NCI-H1048 (cell line): ENCODE data around the gene GNG5.
"Not testable (repeated sequence)": the region's sequence is repeated elsewhere in the genome, so short reads cannot be mapped to it uniquely, and the experiment has no call there.

ENCODE experiments used
- DNase-seq: peaks from one replicate; lab custom pipeline; 2025; lab: John Stamatoyannopoulos, UW

GNG5 gene

GRCh38 chr1:84488107-84488506, 18.3 kb downstream of the GNG5 start:
- no peak for DNase-seq

DNA sequence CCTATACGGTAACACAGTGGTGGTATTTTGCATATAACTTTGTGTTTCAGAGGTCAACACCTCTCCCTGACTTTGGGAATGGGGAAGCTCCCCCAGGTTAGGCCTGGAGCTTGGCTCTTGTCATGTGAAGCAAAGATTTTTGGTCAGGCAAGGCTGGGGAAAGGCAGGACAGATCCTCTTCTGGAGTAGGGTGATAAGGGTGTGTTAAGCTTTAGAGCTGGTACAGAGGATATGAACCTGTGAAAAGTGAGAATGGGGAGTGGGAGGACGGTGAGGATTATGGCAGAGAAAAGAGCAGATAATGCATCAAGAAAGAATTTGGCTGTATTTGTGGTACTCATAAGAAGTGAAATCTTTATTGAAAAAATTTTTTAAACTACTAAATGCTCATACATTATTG, 25.1 kb downstream of the GNG5 start:
- DNase-seq: no peak

DNA sequence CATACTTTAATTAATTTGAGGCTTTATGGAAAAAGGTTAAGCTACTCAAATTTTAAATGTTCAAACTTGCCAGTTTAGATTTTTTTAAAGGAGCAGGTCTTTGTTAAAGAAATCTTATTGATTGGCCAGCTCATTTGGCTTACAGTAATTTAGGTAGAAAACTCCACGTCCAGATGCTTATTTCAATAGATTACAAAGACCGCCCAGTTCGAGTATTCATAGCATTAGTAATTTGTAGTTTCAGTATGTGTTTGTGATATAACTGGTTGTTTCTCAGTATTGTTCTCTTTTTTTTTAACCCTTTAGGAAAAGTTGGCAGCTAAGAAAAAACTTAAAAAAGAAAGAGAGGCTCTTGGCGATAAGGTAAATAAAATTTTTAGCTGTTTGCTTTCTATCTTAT, 25.7 kb downstream of the GNG5 start:
- no peak for DNase-seq

GRCh38 chr1:84479998-84480397, 26.4 kb downstream of the GNG5 start:
- no peak for DNase-seq

DNA sequence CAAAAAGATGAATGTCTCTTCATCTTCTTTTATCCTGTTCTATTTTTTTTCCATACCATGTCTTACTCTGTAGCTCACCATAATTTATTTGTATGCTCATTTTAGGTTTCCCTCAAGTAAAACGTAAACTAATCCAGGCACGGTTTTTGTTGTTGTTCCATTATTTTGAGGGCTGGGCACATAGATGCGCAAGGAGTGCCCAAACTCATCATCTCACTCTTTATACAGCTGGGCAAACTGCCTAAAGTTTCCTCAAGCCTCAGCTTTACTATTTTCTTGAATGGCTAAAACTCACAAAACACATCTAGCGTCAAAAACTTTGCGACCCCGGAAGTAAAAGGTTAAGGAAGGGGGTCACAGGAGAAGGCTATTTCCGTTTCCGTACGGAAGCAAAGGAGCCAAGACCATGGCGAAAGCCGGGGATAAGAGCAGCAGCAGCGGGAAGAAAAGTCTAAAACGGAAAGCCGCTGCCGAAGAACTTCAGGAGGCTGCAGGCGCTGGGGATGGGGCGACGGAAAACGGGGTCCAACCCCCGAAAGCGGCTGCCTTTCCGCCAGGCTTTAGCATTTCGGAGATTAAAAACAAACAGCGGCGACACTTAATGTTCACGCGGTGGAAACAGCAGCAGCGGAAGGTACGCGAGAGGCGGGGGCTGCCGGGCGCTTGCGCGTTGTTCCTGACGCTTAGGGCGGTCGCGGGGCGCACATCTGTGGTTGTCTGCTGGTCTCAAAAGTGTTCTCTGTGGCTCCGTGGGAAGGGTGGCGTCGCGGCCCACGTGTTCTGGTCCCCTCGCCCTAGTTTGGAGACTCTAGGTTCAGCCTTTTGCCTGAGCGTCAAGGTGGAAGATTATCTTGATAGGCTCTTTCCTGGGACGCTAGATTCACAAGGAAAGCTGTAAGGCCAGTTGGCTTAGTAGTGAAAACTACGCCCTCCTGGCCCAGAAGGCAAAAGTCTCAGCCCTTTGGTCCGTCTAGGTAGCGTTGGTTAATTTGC, 27.2 kb downstream of the GNG5 start, which contains the start of gene RPF1:
TSS of gene RPF1 (plus strand) at position 391 of the 993 bp plus-strand sequence. CDS start at position 407, 16 bp downstream.
- peak; percentile 65 for DNase-seq

GRCh38 chr1:84476225-84476624, 30.2 kb downstream of the GNG5 start:
- DNase-seq: no peak

DNA sequence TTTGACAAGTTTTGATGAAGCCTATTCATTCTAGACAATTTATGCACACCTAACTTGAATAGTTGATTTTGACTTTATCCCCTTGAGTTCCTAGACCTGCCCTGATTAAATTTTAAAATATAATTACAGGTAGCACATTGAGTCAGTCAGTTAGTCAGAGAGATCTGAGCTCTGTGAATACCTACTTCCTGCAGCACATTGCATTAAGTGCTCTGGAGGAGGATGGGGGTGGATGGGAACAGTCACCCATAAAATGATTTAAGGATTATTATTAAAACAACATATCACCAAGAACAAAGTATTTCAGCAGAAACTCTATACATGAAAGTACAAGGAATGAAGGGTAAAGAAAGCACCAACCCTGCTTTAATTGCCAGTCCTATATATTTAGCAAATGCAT, 39.1 kb downstream of the GNG5 start:
- no peak for DNase-seq

DNA sequence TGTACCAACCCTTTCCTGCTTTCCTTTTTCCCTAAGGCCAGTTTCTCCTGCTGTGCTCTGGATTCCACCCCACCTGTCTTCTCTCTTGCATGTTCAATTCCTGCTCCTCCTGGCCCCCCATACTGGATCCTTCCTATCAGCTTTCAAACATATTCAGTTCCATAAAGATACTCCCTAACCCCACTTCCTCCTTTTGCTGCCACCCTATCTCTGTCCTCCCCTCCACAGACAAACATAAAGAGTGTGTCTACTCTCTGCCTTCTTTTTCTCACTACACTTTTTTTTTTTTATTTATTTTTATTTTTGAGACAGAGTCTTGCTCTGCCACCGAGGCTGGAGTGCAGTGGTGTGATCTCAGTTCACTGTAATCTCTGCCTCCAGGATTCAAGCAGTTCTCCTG, 44.3 kb downstream of the GNG5 start:
- DNase-seq: no peak

DNA sequence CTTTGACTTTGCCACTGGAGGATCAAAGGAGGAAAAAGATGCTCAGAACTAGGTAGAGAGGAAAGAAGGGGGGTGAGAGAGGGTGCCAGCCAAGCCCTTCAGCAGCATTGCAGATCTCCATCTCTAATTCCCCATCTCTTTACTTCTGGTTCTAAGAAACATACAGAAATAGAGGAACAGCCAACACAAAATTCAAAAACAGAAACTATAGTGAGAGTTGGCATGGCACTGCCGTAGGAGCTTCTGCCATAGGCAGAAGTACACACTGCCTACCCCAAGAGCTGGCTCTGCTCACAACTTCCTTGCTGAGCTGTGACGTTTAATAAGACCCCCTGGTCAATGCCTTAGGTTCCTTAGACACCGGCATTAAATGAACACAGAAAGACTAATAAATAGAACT, 53.9 kb downstream of the GNG5 start:
- DNase-seq: no peak

DNA sequence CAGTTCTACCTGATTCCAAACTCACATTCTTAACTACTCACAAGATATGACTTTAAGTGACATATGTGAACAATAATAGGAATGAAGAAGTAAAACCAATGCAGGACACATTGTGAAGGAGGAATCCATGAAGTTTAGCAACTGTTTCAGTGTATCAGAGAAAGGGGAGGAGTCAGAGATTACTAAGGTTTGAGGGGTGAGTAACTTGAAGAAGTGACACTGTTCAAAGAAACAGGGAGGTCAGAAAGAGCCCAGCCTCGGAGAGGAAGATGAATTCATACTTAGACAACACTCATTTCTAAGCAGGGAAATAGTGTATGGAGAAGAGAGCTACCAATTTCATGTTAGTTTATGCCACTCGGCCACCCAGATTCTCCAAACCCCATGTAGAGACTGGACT, 55.5 kb downstream of the GNG5 start:
- DNase-seq: no peak

- not testable (repeated sequence) for DNase-seq
Observed at GRCh38 chr1:84448704-84449103, 57.7 kb downstream of the GNG5 start.
